ENCODE measurements around the gene ADGRV1. TPM values are rescaled to one million over a fixed set of nuclear protein-coding genes. Genes with fewer than 3 reads are reported as not detected.
"Not testable (repeated sequence)": the region's sequence is repeated elsewhere in the genome, so short reads cannot be mapped to it uniquely, and the experiment has no call there.

The ADGRV1 gene
- total RNA-seq, 1 donor from 2014 or later = 18.2 TPM

GRCh38 chr5:90618071-90618470 lies 59.5 kb downstream of the ADGRV1 start:
- DNase-seq = no peak
- no peaks in the 10 kb centered on the region for H3K9me3 Mint-ChIP-seq (ENCODE audit: unreplicated experiment)
- TF ChIP-seq CTCF (IDR thresholded peaks at IDR 0.05; ENCODE audit: partially characterized antibody, unreplicated experiment) = no peak
- no peaks in the 10 kb centered on the region for H3K4me1 Mint-ChIP-seq (ENCODE audit: low read depth, unreplicated experiment)
- H3K27ac Mint-ChIP-seq (ENCODE audit: unreplicated experiment) = no peak overlapping the region
- no peak overlapping the region for H3K4me3 Mint-ChIP-seq (ENCODE audit: unreplicated experiment)
- H3K27me3 Mint-ChIP-seq (ENCODE audit: unreplicated experiment) = no peaks in the 10 kb centered on the region
- H3K36me3 Mint-ChIP-seq (ENCODE audit: unreplicated experiment) = no peaks in the 10 kb centered on the region

GRCh38 chr5:90619762-90620161 lies 61.2 kb downstream of the ADGRV1 start:
- not testable (repeated sequence) for H3K27ac Mint-ChIP-seq (ENCODE audit: unreplicated experiment); H3K4me1 Mint-ChIP-seq (ENCODE audit: low read depth, unreplicated experiment); H3K4me3 Mint-ChIP-seq (ENCODE audit: unreplicated experiment); H3K36me3 Mint-ChIP-seq (ENCODE audit: unreplicated experiment); H3K9me3 Mint-ChIP-seq (ENCODE audit: unreplicated experiment); H3K27me3 Mint-ChIP-seq (ENCODE audit: unreplicated experiment); DNase-seq

- no peak for DNase-seq
- Mint-ChIP-seq H3K4me3 (ENCODE audit: unreplicated experiment) (no peak overlapping the region), H3K27me3 (ENCODE audit: unreplicated experiment) (no peaks in the 10 kb centered on the region), H3K36me3 (ENCODE audit: unreplicated experiment) (no peaks in the 10 kb centered on the region), H3K4me1 (ENCODE audit: low read depth, unreplicated experiment) (no peaks in the 10 kb centered on the region), H3K27ac (ENCODE audit: unreplicated experiment) (no peak overlapping the region), H3K9me3 (ENCODE audit: unreplicated experiment) (no peaks in the 10 kb centered on the region)
- TF ChIP-seq CTCF (IDR thresholded peaks at IDR 0.05; ENCODE audit: partially characterized antibody, unreplicated experiment) = no peak
Measured at GRCh38 chr5:90621848-90622247, 63.3 kb downstream of the ADGRV1 start.

GRCh38 chr5:90626493-90626892 lies 67.9 kb downstream of the ADGRV1 start:
- Mint-ChIP-seq H3K4me1 (ENCODE audit: low read depth, unreplicated experiment) (no peaks in the 10 kb centered on the region), H3K36me3 (ENCODE audit: unreplicated experiment) (no peaks in the 10 kb centered on the region), H3K27me3 (ENCODE audit: unreplicated experiment) (no peaks in the 10 kb centered on the region), H3K4me3 (ENCODE audit: unreplicated experiment) (no peak overlapping the region), H3K27ac (ENCODE audit: unreplicated experiment) (no peak overlapping the region), H3K9me3 (ENCODE audit: unreplicated experiment) (no peaks in the 10 kb centered on the region)
- DNase-seq = no peak
- no peak for TF ChIP-seq CTCF (IDR thresholded peaks at IDR 0.05; ENCODE audit: partially characterized antibody, unreplicated experiment)

GRCh38 chr5:90628492-90628891 lies 69.9 kb downstream of the ADGRV1 start:
- Mint-ChIP-seq H3K9me3 (ENCODE audit: unreplicated experiment) (no peaks in the 10 kb centered on the region), H3K4me3 (ENCODE audit: unreplicated experiment) (no peak overlapping the region), H3K27ac (ENCODE audit: unreplicated experiment) (no peak overlapping the region), H3K36me3 (ENCODE audit: unreplicated experiment) (no peaks in the 10 kb centered on the region), H3K4me1 (ENCODE audit: low read depth, unreplicated experiment) (no peaks in the 10 kb centered on the region), H3K27me3 (ENCODE audit: unreplicated experiment) (no peaks in the 10 kb centered on the region)
- no peak for DNase-seq
- TF ChIP-seq CTCF (IDR thresholded peaks at IDR 0.05; ENCODE audit: partially characterized antibody, unreplicated experiment) = no peak

GRCh38 chr5:90632791-90633190 lies 74.2 kb downstream of the ADGRV1 start:
- Mint-ChIP-seq H3K27me3 (ENCODE audit: unreplicated experiment) (no peaks in the 10 kb centered on the region), H3K27ac (ENCODE audit: unreplicated experiment) (no peak overlapping the region), H3K9me3 (ENCODE audit: unreplicated experiment) (no peaks in the 10 kb centered on the region), H3K4me1 (ENCODE audit: low read depth, unreplicated experiment) (no peaks in the 10 kb centered on the region), H3K4me3 (ENCODE audit: unreplicated experiment) (no peak overlapping the region), H3K36me3 (ENCODE audit: unreplicated experiment) (no peaks in the 10 kb centered on the region)
- TF ChIP-seq CTCF (IDR thresholded peaks at IDR 0.05; ENCODE audit: partially characterized antibody, unreplicated experiment) = no peak
- DNase-seq = no peak

Measured in glutamatergic neuron (in vitro differentiated cells).